NCI-H1092 (cell line): ENCODE measurements around the gene NAT10.
A peak's percentile ranks its signal among the peaks of the same experiment; 100 is the strongest.

Source experiments
- DNase-seq: peaks from one replicate; lab custom pipeline; 2025; lab: John Stamatoyannopoulos, UW

The NAT10 gene

DNA sequence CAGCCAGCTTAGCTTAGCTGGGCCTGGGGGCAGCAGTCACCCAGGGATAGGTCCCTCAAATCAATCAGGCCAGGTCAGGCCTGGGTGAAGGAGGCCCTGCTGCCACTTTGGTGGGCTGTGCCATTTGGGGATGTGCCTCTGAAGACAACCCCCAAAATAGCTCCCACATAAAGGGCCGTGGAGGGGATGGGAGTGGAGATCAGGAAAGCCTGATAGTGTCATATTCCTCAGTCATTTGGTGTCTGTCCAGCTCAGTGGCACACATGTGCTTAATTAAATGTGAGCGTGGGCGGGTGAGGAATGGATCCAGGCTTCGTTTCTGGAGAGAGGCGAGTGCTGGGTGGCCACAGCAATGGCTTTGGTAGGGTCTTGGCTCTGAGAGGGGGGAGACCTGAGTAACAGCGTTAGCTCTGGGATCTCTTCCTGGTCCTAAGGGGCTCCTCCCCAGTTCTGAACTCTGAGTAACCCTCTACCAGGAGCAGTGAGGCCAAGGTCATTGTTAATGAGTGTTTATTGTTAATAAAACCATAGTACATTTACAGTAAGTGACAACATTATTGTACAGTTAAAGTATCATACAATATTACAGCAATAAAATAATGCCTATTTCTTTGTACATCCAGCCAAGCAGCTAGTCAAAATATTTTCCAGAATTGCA, 45.2 kb downstream of the NAT10 start:
- no peak for DNase-seq

DNA sequence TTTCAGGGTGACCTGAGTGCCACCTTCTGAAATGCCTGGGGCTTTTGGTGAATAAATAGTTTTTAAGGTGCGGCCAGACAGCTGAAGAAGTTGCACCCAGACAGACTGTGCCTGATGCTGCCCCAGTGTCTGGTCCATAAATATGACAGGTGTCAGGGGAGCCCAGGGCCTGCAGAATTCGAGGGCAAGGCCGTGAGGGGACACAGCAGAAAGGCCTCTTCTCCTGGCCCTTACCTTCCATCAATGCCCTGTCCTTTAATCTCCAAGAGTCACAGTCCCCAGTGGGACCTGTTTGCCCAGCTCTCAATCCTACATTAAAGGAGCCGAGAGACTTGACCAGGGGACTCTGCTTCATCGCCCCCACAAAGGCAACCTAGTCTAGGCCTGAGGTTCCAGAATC, 45.7 kb downstream of the NAT10 start:
- DNase-seq: no peak

DNA sequence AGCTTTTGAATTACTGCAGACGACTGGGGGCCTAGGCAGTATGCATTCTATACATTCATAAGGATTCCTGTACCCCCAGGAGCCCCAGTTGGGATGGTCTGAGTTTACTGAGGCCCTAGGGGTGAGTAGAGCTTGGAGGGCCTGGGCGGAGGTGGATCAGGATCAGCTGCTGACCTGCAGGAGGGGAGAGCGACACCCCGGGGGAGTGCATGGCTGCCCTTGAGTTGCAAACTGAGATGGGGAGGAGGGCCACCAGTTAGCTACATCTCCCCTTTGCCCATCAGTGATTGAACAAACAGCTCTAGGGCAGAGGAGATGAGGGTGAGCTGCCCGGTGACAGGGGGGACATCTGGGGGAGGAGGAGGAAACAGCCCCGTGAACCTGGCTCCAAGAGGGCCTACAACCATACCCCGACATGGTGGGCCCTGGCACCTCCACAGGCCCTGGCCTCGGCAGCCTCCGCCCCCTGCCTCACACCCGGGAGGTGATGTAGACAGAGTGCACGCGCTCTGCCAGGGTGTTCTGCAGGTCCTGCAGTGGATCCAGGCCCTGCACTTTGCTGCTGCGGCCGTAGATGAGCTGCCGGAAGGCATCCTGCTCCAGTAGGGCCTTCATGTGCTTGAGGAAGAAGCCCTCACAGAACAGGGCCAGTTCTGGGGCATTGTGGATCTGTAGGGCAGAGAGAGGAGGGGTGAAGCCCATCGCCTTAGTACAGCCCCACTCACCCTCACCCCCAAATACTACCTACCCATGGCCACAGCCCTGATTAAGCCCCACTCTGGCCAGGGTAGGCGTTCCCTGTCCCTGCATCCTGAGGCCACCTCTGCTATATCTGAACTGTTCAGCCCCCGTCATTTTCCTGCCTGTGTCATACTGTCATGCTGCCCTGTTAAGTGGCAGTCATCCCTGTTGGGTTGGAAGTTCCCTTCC, 46.8 kb downstream of the NAT10 start:
- no peak for DNase-seq

DNA sequence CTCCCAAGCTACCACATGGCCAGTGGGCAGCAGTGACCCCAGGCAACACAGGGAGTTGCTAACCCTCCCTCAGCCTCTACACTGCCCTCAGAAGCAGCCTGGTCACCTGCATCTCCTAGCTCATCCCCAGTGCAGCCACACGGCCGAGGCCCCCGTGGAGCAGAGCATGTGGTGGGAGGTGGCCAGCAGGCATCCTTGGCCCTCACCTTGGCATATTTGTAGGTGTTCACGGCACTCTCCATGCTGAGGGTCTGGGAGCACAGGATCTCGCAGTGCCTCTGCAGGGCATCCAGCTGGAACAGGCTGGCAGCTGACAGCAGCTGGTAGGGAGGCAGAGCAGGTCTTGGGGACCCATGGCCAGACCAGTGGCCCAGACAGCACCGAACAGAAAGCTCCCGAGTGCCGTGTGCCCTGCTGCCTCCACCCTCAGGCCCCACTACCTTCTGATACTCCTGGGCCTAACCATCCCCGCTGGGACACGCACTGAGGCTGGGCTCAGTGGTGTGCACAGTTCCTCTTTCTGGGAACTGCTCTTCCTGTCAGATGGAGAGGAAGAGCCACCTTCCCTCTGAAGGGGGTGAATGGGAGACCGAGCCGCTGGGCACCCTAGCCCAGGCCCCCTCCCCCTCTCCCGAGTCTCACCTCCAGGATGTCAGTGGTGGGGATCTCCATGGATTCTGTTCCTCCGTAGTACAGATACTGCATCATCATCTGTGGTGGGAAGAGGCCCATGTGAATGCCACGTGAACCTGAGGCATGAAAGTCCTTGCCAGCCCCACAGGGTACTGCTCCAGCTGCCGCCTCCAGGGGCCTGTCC, 48.8 kb downstream of the NAT10 start:
- no peak for DNase-seq

DNA sequence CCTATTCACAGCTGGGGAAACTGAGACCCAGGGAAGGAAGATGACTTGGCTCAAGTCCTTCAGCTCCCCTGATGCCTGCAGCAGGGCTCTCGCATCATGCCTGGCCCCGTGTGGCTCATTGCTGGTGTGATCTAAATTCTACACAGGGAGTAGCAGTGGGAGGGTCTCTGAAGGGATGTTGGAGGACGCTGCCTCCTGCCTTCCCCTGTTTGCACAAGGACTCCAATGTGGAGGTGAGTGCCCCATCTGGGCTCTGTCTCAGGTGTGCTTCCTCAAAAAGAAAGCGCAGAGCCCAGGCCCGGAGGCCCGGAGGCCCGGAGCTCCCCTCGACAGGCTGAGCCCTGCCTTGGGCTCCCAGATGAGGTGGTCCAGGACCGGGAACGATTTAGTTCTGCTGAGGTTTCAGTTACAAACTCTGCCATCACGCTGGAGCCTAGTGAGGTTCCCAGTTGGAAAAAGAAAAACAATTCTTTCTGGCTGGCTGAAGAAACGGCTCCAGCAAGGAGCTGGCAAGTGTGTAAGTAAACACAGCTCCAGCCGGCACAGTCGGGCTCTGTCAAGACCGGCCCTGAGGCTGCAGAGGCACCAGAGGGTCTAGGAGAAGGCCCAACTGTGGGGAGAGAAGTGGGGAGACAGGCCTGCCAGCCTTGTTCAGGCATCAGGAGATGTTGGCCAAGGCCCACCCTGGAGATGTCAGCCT, 49.8 kb downstream of the NAT10 start:
- DNase-seq: no peak

DNA sequence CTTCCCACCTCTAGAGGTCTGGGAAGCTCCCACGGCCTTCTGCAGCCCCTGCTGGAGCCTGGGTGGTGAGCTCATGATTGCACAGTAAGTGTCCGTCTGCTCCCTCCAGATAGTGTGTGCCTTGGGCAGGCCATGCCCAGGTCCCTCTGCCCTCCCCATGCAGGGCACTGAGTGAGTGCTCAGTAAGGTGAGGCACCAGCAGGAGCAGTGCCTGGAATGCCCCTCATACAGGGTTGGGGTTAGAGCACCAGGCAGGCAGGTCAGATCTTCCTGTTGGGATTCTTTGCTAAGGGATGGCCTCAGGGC, 50.3 kb downstream of the NAT10 start:
- DNase-seq: no peak

DNA sequence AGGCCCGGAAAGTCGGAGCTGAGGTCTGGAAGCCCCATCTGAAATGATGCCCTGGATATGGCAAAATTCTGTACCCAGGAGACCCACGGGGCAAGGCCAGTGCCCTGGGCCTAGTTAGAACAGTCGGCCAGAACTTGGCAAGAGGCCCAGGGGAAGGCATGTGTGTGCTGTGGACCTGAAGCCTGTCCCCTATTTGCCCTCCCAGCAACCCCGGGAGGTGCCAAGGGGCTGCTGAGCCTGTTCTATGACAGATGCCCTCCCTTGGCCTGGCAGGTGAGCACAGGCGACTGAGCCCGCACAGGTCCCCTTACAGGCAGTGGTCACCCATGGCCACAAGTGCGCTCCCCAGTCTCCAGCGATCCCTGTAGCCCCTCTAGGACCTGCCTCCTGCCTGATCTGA, 51.7 kb downstream of the NAT10 start:
- no peak for DNase-seq

DNA sequence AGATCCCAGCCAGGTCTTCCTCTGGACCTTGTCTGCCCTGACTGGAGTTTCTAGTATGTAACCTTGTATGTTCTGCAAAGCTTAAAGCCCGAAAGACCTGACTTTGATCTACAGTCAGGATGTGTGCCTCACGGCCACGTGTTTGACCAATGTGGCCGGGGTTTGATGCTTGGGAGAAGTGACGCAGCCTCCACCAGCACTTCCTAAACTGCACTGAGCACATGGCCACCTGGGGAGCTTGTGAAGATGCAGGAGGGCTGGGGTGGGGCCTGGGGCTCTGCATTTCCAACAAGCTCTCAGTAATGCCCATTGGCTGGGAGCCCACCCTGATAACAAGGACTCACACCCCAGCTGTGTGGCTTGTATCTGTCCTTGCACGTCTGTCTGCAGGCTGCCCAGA, 53.2 kb downstream of the NAT10 start:
- no peak for DNase-seq

DNA sequence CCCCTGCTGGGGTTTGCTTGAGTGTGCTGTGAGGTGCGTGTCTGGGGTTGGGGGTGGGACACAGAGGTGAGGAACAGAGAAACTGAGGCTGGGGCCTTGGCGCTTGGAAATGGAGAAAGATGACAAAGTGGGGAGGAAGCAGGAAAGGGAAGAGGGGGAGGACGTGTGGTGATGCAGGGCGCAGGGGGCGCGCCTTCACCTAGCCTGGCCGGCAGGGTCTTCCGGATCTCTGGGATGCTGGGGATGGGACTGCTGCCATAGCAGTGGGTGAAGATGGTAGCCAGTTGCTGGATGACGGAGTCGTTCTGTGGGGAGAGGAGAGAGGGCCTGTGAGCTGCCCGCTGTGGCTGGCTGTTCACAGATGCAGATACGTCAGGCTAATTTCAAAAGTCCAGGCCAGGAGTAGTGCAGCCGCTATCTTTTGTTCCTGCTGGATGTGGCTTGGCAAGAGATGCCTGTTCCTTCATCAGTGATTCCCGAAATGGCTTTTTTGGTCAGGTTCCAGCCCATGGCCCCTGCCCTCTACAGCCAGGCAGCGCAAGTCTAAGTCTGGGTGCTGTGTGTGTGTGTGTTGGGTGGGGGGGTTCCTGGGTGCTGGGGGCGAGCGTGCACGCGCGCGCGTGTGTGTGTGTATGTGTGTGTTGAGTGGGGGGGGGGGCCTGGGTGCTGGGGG, 54.8 kb downstream of the NAT10 start:
- peak; percentile 84 for DNase-seq

DNA sequence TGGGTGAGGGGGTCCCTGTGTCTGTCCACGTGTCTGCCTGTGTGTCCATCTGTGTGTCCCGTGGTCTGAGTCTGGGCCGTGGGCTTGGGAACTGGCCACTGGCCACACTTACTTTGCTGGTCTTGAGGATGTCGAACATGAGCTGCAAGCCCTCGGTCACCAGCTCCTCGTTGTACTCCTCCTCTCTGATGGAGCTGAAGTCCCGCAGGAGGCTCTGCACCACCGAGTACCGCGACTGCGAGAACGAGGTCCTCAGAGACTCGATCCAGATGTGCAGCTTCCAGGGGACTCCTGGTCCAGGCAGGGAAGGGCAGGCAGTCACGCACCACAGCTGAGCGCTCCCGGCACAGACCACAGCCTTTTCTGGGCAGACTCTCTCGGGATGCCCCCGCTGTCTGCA, 55.4 kb downstream of the NAT10 start:
- DNase-seq: no peak

DNA sequence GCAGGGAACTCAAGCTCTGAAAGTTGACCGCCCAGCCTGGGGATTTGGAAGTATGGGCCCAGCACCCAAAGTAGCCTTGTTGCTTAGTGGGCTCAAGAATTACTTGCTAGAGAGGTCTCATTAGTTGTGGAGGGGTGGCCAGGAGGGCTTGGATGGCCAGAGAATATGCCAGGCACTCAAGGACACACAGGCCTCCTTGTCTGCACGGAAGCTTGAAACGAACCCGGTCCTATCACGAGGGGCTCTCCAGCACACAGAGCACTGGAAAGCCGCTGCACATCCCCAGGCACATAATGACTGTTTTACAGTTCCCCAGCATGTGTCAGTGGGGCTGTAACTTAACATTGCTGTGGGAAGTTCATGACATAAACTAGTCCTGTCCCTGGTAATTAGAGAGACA, 55.9 kb downstream of the NAT10 start:
- DNase-seq: no peak

DNA sequence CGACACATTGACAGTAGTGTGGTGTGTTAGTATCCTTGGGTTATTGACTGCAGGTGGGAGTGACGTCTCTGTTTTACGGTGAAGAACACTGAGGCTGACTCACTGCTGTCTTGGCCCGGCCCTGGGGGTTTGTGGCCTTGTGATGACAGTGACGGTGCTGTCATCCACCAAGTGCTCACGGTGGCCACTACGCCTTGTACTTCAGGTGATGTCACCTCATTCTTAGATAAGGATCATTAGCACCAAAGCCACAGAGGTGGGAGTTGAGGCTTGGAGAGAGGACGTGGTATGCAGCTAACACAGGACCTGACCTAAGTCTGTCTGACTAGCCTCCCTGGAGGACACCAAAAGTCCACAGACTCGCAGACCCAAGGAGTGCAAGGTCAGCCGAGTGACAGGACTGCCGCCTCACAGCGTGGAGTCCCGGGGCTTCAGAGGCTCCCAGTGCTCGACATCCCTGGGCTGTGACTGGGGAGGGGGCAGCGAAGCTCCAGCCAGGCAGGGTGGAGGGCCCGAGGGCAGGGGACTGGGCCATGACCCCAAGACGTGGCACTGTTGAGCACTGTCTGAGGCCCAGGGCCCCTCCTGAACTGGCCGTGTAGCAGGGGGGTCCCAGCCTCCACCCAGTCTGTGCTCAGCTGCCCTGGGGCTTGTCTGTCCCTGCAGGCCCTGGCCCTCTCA, 56.5 kb downstream of the NAT10 start:
- DNase-seq: no peak

DNA sequence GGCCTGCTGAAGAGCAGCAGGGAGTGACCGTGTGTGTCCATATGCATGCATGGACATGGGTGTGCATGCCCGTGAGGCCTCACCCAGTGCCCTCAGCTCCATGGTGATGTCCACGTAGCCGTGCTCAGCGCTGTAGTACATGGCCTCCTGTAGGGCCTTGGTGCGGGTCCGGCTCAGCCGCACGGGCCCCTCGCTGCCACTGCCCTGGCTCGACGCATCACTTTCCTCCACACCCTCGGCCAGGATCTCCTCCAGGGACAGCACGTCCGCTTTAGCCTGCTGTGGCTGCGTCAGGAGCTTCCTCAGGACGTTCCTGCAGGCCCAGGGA, 57.0 kb downstream of the NAT10 start:
- no peak for DNase-seq

DNA sequence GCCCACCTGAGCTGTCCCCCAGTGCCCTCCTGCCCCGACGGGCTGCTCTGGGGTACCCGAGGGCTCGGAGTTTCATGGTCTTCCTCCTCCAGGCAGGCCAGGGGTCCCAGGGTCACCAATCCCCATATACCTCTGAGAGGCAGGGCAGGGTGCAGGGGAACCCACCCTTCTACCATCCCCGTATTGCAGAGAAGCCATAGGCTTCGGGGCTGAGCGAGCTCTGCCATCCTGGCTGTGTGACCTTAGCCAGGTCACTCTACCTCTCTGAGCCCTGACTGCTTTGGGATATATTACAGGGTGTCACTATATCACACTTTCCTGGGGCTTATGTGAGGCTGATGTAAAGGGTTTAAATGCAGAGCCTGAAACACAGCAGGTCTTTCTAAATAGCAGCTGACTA, 57.4 kb downstream of the NAT10 start:
- no peak for DNase-seq

DNA sequence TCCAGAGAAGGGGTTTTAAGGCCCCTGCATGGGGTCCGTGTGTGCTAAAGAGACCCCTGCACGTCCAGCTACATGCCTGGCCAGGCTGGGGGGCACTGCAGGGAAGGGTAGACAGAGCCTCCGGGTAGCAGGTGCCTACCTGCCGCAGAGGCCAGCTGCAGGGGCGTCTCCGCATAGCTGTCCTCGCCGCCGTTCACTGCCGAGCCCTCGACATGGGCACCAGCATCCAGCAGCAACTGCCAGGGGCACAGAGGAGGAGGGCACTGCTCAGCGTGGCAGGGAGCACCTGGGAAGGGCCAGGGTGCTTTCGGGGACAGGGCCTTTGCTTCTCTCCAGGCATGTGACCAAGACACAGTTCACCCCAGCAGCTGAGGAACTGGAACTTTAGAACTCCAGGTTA, 59.7 kb downstream of the NAT10 start:
- no peak for DNase-seq

DNA sequence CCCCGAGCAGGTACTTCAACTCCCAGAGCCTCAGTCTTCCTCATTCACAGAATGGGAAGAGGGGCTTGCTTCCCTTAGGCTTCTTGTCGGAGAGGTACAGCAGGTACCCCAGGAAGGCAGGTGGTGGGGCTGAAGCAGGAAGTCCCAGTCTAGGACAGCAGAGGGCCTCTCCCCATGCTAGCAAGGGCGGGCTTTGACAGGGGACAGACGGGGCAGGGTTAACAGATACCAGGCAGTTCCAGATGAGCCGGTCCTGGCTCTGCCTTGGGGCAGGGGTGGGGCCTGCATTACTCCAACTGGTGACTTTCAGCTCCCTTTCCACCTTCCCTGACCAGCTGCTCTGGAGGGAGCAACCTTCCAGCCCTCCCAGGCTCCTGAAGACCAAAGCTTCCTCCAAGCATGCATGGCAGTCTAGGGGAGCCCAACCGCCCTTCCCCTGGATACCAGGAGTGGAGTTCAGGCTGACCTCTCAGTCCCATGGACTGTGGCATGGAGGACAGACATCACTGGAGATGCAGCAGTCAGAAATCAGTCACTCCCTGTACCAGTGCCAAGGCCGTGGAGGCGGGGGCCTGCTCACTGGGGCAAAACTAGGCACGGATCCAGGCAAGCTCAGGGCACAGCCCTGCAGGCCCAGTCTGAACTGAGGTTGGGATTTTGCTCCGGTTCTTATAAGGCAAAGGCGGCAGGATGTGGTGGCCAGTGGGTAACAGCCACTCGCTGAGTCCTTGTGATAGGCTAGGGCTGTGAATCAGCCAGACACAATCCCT, 60.5 kb downstream of the NAT10 start:
- no peak for DNase-seq

DNA sequence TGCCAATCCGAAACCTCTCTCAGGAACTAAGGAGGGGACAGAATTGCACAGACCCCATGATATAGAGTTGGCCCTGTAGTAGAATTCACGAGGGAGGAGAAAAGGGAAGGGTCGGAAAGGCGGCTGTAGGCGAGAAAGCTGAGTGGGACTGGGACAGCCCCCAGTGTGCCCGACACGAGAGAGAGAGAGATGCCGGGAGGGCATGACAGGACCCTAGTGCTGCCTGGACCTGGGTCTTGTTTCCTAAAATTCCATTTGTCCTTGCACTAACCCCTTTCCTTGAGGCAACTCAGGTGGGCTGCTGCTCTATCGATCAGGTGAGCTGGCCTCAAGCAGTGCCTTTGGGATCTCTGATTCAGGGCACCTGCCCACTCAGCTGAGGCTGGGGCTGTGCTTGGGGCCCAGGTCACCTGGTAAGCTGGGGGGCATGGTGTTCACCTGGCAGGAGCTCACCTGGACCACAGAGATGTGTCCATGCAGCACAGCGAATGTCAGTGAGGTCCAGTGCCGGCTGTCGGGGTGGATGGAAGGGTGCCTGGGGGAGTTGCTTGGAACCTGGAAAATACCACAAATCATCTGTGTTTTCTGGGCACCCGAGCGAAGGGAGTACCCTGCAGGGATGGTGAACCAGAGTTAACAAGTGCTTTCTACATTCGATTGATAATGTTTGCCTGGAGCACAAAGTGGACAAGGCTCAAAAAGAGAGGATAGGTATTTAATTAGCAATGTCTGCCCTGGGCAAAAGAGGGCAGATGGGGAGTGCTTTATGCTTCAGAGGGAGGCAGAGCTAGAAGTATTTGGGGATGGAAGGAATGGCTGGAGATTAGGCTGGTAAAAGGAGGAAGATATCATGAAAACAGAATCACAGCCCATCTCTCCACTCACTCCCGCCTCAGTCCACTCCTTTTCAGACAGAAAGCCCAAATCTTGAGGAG, 61.6 kb downstream of the NAT10 start:
- no peak for DNase-seq

DNA sequence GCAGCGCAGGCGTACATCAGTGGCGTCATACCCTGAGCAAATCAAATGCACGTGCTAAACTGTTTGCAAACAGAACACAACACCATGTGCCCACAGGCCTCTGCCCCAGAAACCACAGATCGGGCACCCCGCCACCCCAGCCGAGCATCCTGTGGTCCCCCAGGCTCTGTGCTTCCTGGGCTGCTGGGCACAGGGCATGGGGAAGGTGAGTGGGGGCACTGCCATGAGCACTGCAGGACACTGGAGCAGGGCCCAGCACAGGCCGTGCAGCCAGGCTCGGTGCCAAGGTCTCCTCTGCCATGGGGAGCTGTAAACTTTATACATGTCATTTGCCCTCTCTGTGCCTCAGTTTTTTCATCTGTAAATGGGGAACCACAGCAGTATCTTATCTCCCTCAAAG, 62.5 kb downstream of the NAT10 start:
- no peak for DNase-seq

DNA sequence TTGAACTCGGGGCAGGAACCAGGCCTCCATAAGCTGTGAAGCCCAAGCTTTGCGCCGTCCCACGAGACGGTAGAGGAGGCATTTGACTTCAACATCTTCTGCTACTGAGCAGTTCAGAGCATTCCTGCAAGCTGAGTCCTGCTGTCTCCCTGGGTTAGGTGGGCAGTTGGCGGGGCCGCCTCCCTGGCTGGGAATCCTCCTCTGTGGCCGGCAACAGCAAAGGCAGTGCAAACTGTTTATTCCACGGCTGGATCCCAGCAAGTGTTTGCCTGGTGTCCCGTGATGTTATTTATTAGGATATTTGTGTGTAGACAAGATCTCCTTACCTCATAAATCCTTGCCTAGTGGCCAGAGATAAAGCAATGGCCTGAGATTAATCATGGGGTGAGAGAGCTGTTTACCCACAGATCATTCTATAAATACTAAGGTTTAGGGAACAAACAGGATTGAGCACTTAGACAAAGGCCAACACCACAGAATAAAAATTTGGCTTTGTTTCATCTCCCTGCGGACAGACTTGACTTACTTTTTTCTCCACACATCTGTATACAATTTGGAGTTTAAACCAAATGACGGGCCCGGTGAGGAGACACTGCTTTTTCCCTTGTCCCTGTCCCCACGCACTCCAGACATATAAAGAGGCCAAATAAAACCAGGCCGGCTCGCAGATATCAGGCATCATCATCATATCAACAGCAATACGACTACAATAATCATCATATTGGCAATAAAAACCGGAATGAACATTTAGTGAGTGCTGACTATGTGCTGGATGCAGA, 63.4 kb downstream of the NAT10 start:
- no peak for DNase-seq
